Spleen (tissue), 7 donors: Measurements from ENCODE around the gene CD300C.

ENCODE experiments used
- CTCF ChIP-seq, 11 experiments: fragments of 200-600 bp in 7 of 11; fragments of 450-650 bp in 4 of 11; sonication (generic) in 4 of 11; IDR thresholded peaks in 8 of 11; conservative IDR thresholded peaks in 3 of 11; 1 replicate in 7 of 11; 2 replicates in 4 of 11; pipeline versions ENCODE4 v1.4.0 to v1.8.0; 2016 to 2021; ENCODE audit warnings: antibody characterized with exemption in 11 of 11, inconsistent platforms in 4 of 11, mild to moderate bottlenecking in 1 of 11
- POLR2A ChIP-seq, 3 donors: fragments of 450-650 bp; IDR thresholded peaks; one replicate each; pipeline ENCODE4 v1.5.1; 2017; ENCODE audit warnings: antibody characterized with exemption in 3 of 3, mild to moderate bottlenecking in 1 of 3
- donor health status: DM: no; HTN: no; CAD: no; lungs with moderate emphysema.
- donor health status: DM: no; HTN: no; CAD: no.
- donor health status: DM: no; HTN: no; CAD: no.

GRCh38 chr17:74579900-74580299 is 34.0 kb upstream of the CD300C start:
- TF ChIP-seq POLR2A (IDR thresholded peaks at IDR 0.05), result no peak
- no peak for TF ChIP-seq CTCF (IDR thresholded peaks at IDR 0.05 in 8 of 11, conservative IDR thresholded peaks at IDR 0.05 in 3 of 11)
